ENCODE data around the gene DRC1.

Gene DRC1

GRCh38 chr2:26477911-26478253 is 76.2 kb downstream of the DRC1 start, which contains the start of gene OTOF:
TSS of gene OTOF (minus strand) at chr2:26478124.
- DNase-seq (ENCODE audit: low spot score) = no peak

GRCh38 chr2:26478366-26478765 is 76.6 kb downstream of the DRC1 start:
- DNase-seq (ENCODE audit: low spot score) = no peak

GRCh38 chr2:26479131-26479788 is 77.5 kb downstream of the DRC1 start:
- no peak for DNase-seq (ENCODE audit: low spot score)

GRCh38 chr2:26479789-26480565 is 78.3 kb downstream of the DRC1 start:
- no peak for DNase-seq (ENCODE audit: low spot score)

GRCh38 chr2:26480566-26481423 is 79.1 kb downstream of the DRC1 start:
- DNase-seq (ENCODE audit: low spot score) = no peak

GRCh38 chr2:26481706-26482105 is 80.0 kb downstream of the DRC1 start:
- DNase-seq (ENCODE audit: low spot score) = no peak

GRCh38 chr2:26482211-26483026 is 80.7 kb downstream of the DRC1 start:
- no peak for DNase-seq (ENCODE audit: low spot score)

GRCh38 chr2:26483027-26483326 is 81.3 kb downstream of the DRC1 start:
- DNase-seq (ENCODE audit: low spot score) = no peak

- DNase-seq (ENCODE audit: low spot score) = no peak
These were observed 81.8 kb downstream of the DRC1 start for GRCh38 chr2:26483516-26483915.

- DNase-seq (ENCODE audit: low spot score) = no peak
These were observed 82.3 kb downstream of the DRC1 start for GRCh38 chr2:26483957-26484565.

- no peak for DNase-seq (ENCODE audit: low spot score)
These were observed 82.9 kb downstream of the DRC1 start for GRCh38 chr2:26484579-26484978.

GRCh38 chr2:26485099-26485498 is 83.4 kb downstream of the DRC1 start:
- DNase-seq (ENCODE audit: low spot score) = no peak

GRCh38 chr2:26485725-26486418 is 84.2 kb downstream of the DRC1 start:
- DNase-seq (ENCODE audit: low spot score) = no peak

GRCh38 chr2:26486789-26487188 is 85.1 kb downstream of the DRC1 start:
- no peak for DNase-seq (ENCODE audit: low spot score)

GRCh38 chr2:26487192-26487591 is 85.5 kb downstream of the DRC1 start:
- no peak for DNase-seq (ENCODE audit: low spot score)

- DNase-seq (ENCODE audit: low spot score) = no peak
These were observed 86.9 kb downstream of the DRC1 start for GRCh38 chr2:26488463-26489212.

GRCh38 chr2:26489213-26489850 is 87.6 kb downstream of the DRC1 start:
- no peak for DNase-seq (ENCODE audit: low spot score)

GRCh38 chr2:26491563-26492167 is 89.9 kb downstream of the DRC1 start:
- DNase-seq (ENCODE audit: low spot score) = no peak

GRCh38 chr2:26492749-26493515 is 91.2 kb downstream of the DRC1 start:
- no peak for DNase-seq (ENCODE audit: low spot score)

All from germinal center (tissue), 1 donor.